GM18907 (cell line): ENCODE data around the gene ANKS1B.
"Not testable (repeated sequence)": the region's sequence is repeated elsewhere in the genome, so short reads cannot be mapped to it uniquely, and the experiment has no call there.

Experiments used
- ATAC-seq: cut with Tn5 transposase; IDR thresholded peaks from one replicate; pipeline ENCODE4 v1.9.1; 2021; ENCODE audit warnings: mild to moderate bottlenecking, moderate library complexity; ENCODE audit not compliant: unreplicated experiment

The ANKS1B gene

GRCh38 chr12:99879439-99879838, 105.3 kb downstream of the ANKS1B start:
- no peak for ATAC-seq

GRCh38 chr12:99875081-99875480, 109.7 kb downstream of the ANKS1B start:
- ATAC-seq: no peak

- ATAC-seq: no peak
Observed at GRCh38 chr12:99870085-99870484, 114.7 kb downstream of the ANKS1B start.

GRCh38 chr12:99861731-99862130, 123.0 kb downstream of the ANKS1B start:
- no peak for ATAC-seq

GRCh38 chr12:99859126-99859525, 125.6 kb downstream of the ANKS1B start:
- ATAC-seq: no peak

GRCh38 chr12:99852666-99853065, 132.1 kb downstream of the ANKS1B start:
- ATAC-seq: no peak

GRCh38 chr12:99847936-99848335, 136.8 kb downstream of the ANKS1B start:
- ATAC-seq: no peak

GRCh38 chr12:99834710-99835109, 150.0 kb downstream of the ANKS1B start:
- ATAC-seq: no peak

GRCh38 chr12:99833397-99833796, 151.3 kb downstream of the ANKS1B start:
- no peak for ATAC-seq

GRCh38 chr12:99824900-99825542, 159.7 kb downstream of the ANKS1B start:
- ATAC-seq: no peak

GRCh38 chr12:99822273-99822672, 162.5 kb downstream of the ANKS1B start:
- ATAC-seq: no peak

- ATAC-seq: no peak
Observed at GRCh38 chr12:99810718-99811593, 173.8 kb downstream of the ANKS1B start.

- ATAC-seq: no peak
Observed at GRCh38 chr12:99809909-99810308, 174.8 kb downstream of the ANKS1B start.

GRCh38 chr12:99806304-99806703, 178.4 kb downstream of the ANKS1B start:
- no peak for ATAC-seq

GRCh38 chr12:99804715-99805114, 180.0 kb downstream of the ANKS1B start:
- no peak for ATAC-seq

- no peak for ATAC-seq
Observed at GRCh38 chr12:99800605-99801004, 184.1 kb downstream of the ANKS1B start.

- not testable (repeated sequence) for ATAC-seq
Observed at GRCh38 chr12:99797931-99798330, 186.8 kb downstream of the ANKS1B start.

GRCh38 chr12:99783421-99783820, 201.3 kb downstream of the ANKS1B start:
- ATAC-seq: no peak

- ATAC-seq: no peak
Observed at GRCh38 chr12:99772274-99772673, 212.5 kb downstream of the ANKS1B start.

- ATAC-seq: no peak
Observed at GRCh38 chr12:99771659-99772058, 213.1 kb downstream of the ANKS1B start.

- ATAC-seq: no peak
Observed at GRCh38 chr12:99769396-99769980, 215.2 kb downstream of the ANKS1B start.

GRCh38 chr12:99768758-99769157, 216.0 kb downstream of the ANKS1B start:
- ATAC-seq: no peak
